ENCODE results near the gene DAPK2.
"Not testable (repeated sequence)": the region's sequence is repeated elsewhere in the genome, so short reads cannot be mapped to it uniquely, and the experiment has no call there.

The DAPK2 gene

DNA sequence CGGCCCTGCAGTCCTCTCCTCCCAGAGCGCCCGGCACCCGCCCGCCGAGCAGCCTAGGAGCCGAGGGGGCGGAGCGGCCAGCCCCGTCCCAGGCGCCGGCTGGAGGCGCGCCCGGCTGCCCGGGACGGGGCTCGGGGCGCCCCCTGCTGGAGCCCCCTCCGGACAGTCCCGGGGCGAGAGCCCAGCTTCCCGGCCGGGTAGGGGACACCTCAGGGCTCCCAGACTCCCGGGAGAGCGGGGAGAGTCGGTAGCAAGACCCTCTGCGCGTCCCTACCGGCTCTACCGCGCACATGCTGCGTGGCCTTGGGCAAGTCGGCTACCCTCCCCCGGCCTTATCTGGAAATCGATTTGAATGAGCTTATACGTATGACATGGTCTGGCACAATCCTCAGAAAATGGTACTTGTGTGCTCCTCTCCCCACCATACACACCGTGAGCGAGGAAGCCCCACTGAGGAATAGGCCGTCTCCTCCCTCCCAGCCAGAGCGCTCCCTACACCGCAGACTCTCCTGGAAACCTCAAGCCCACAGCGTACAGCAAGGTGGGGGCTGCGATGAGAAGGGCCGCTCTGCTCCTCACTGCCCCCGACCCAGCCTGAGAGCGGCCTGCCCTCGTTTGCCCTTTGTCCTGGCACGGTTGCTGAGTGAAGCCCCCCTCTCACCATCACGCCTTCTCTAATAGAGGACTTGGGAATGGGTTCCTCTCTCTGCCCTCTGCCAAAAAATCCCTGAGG, at the start of gene DAPK2:
Gene DAPK2, minus strand, starts transcription at position 65 of the 733 bp plus-strand sequence. CDS start 6,224 bp downstream, outside the sequence.
- peak; percentile 69 for DNase-seq (ENCODE audit: low spot score)

DNA sequence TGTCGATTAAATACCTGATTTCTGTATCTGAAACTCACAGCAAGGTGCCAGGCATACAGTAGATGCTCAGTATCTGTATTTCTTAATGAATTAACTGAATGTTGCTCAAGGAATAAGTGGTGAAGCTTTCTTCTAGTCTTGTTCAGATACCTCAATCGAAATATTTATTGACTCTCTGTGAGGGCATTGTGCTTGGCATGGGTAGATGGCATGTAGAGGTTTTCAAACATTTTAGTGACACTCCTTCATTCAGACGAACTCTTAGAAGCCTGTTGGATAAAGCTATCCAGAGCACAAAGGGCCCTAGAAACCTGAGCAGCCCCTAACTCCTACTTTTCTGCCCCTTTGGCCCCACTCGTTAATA, 49.1 kb upstream of the DAPK2 start:
- no peak for DNase-seq (ENCODE audit: low spot score)

DNA sequence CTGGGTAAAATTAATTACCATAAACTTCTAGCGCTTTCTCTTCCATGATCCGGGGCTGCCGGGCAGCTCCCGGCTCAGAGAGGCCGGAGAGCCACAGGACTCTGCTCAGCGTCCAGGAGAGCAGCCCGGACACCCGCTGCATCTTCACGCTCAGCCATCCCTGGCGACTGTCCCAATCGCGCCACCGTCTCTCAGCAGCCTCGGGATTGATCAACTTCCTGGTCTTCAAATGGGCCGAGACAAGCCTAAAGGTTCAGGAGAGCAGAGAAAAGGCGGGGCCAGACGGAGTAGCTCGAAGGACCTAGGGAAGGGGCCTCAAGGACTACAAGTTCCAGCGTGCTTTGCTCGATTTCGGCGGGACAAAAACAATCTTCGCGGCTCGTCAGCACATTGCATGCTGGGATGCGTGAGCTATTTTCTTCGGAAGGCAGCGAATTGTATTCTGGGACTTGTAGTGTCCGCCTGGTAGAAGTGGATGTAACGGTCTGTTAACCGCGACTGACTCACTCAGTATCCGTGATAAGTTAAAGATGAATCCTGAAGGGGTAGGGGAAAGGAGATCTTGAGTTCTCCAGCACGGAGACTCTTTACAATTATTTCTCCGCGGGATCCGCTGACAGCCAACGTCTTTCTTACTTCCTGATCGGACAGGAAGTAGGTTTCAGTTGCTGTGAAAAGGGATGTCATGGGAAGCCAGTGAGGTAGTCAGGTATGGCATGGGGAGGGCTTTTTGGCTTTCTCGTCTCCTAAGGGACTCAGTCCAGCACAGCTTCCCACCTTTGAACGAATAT, 47.5 kb upstream of the DAPK2 start, which contains the start of gene CIAO2A:
Gene CIAO2A, minus strand, starts transcription at position 212 of the 791 bp plus-strand sequence. Its CDS starts 70 bp downstream, at position 142.
- peak; percentile 99 for DNase-seq (ENCODE audit: low spot score)

DNA sequence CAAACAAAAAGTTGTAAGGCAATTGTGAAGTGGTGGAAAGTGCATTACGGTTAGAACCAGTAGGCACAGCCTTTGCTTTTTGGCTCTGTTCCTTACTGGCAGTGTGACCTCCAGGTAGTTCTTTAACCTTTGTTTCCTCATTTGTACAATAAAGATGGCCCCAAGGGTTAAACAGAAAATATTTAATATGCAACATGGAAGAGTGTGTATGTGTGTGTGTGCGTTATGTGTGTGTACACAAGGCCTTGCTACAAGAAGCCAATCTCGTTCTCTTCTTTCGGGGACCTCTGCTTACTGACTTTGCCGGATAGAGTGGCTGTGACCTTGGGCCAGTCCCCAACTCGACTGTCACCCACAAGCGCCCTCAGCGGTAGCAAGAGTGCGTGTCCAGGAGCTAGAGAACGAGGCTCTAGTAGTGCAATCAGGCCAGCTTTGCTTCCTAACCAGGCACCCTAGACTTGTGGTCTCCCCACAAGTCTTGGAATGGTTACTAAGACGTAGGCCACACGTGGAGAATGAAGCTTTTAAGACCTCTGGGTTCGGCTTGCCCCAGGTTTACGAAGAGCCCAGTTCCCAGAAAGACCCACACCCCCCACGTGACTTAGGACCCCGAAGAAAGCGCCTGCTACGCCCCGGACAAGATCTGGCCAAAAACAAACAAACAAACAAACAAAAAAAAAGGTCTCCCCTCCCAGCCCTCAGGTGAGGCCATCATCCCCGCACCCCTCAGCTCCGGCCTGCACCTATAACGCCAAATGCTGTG, 46.8 kb upstream of the DAPK2 start:
- DNase-seq (ENCODE audit: low spot score) = peak; percentile 73

DNA sequence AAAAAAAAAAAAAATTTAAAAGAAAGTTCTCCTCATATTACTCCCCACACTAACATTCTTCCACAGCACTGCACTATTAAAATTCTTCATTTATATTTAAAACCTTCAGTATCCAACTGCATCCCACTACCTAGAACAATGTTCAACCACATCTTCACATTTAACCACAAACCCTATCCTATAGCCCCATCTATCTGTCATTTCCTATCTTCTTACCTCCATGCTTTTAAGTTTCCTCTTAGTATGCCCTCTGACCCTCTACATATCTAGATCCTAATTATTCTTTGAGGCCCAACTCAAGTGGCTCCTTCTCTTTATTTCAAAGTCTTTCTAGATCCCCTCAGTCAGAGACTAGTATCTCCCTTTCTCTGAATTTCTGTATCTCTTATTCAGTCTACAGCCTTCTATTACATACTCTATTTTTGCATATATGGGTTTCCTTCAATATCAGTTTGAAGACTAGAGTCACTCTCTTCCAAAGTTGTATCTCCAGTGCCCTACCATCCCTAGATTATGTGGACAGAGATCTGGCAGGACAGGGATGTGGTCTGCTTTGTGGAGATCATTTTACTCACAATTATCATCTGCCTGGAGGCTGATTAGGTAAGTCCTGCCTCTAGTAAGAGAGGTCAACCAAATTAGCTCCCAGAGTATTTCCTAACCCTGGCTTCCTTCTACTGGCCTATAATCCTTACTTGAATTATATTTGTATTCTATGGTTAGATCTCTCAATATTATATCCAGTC, 46.0 kb upstream of the DAPK2 start:
- DNase-seq (ENCODE audit: low spot score) = peak; percentile 52

DNA sequence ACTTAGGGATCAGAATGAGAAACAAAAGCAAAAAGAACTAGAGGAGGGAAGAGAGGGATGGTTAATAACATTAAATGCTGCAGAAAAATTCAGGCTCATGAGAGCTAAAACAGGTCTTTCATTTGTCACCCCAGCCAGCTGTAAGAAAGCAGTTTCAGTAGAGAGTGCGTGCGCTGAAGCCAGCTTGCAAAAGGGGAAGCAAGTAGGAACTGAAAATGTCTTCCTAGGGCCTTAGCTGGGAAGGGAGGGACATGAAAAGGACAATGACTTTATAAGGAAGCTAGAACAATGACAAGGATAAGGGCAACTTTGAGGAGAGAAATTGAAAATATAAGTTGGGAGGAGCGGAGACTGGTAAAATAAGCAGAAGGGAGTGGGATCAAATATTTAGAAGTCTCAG, 44.2 kb upstream of the DAPK2 start:
- no peak for DNase-seq (ENCODE audit: low spot score)

DNA sequence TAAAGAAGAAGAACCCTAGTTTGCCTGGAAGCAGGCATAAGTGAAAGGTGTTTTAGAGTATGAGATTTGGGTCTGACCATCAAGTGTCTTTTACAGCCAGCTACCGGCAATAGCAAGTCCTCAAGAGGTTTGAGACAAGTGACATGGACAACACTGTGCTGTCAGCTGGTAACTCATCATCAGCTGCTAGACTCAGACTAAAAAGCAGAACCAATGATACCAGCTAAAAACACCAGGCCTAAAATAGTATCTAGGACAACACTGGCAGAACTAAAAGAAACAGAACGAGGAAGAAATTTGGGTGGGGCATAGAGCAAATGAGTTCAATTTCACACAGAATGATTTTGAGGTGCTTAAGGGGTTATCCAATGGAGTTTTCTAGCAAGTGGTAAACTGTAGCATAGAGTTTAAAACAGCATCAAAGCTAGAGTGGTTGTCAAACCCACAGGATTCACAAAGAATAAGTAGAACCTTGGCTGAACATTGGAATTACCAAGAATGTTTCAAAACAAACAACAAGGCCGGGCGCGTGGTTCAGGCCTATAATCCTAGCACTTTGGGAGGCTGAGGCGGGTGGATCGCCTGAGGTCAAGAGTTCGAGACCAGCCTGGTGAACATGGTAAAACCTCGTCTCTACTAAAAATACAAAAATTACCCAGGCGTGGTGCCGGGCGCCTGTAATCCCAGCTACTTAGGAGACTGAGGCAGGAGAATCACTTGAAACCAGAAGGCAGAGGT, 43.4 kb upstream of the DAPK2 start:
- no peak for DNase-seq (ENCODE audit: low spot score)

DNA sequence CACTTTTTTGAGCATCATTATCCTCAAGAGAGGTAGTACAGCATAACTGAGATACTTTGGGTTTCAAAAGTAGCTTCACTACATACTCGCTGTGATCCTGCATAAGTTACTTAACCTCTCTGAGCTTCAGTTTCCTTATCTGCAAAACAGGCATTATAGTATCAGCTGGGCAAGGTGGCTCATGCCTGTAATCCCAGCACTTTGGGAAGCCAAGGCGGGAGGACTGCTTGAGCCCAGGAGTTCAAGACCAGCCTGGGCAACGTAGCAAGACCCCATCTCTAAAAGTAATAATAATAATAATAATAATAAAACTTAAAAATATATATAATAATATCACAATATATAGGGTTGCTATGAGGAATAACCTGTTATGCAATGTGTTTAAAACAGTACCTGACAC, 36.5 kb upstream of the DAPK2 start:
- no peak for DNase-seq (ENCODE audit: low spot score)

DNA sequence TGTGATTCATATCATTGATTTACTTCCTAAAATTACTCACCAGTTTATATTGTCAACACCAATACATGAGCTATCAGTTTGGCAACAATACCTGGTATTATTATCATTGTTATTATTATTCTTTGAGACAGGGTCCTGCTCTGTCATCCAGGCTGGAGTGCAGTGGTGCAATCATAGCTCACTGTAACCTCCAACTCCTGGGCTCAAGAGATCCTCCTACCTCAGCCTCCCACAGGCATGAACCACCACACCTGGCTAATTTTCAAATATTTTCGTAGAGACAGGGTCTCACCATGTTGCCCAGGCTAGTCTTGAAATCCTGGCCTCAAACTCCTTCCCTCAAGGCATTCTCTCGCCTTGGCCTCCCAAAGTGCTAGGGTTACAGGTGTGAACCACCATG, 27.2 kb upstream of the DAPK2 start:
- DNase-seq (ENCODE audit: low spot score) = not testable (repeated sequence)

DNA sequence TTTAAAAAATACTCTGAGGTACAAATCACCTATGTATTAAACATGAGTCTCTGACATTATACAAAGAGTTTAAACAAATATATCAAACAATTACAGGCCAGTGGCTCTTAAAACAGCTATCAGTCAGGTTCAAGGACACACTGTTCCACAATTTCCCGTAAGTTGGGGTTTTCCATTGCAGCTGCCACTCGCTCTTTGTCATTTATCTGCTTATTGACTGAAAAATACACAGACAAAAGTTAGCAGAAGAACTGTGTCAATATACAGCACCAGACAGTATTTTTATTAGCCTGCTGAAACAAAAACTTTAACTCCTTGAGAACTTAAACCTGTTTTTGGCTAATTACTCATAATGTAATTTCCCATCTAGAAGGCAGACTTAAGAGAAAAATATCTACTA, 26.5 kb upstream of the DAPK2 start:
- DNase-seq (ENCODE audit: low spot score) = no peak

DNA sequence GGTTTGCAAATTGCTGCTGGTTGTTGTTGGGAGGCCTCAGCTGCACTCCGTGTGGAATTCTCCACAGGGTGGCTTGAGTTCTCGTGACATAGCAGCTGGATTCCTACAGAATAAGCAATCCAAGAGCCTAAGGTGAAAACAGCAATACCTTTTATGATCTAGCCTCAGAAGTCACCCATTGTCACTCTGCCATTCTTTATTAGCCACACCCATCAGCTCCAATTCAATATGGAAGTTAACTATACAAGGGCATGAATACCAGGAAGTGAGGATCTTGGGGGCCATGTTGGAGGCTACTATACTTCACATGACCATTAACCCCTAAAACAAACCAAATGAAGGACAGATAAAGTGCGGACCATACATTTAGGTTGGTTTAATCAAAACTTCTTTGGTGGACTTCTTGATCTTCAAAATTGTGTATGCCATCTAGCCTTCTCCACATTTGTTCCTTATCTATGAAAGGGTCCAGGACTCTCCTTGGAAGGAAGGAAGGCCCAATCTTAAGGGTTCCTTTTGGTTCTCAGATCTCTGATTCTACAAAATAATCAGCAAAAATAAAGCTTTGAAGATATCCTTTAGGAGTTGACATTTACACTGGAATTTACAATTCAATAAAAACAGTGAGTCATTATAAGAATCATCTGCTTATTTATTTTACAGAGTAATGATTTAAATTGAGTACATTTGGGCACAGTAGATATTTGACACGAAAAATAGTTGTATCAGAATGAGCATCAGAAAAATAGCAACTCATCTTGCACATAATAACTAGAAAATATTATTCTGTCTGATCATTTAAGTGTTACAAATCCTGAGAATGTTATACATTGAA, 25.9 kb upstream of the DAPK2 start:
- no peak for DNase-seq (ENCODE audit: low spot score)

DNA sequence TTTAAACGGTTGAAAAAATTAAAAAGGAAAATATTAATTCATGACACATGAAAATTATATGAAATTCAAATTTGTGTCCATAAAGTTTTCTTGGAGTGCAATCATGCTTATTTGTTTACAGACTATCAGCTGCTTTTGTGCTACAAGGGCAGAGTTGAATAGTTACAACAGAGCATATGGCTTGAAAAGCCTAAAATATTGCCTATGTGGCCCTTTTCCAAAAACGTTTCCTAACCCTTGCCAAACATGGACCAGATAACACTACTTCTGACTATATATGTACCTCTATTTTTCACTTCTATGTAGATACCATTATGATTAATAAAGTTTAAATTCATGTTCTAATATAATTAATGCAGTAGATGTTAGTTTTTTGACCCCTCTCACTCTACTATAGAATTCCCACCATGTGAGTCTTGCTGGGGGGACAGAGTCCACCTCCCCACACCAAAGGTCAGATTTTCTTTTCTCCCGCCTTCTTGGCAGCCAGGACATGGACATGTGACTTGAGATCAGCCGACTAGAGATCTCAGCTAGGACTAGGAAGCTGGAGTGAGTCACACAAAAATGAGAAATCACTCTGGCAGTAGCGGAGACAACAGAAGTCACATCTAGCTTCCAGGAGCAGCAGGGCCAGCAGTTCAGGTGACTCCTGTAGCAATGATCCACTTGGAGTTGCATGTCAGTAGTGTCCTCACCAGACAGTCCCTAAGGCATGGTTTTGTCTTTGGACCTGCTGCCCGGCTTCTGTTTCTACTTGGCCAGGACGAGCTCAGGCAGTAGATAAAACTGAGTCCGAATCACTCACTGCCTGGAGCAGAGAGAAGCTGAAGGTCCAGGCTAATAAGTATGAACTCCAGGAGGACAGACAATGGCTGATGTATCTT, 24.9 kb upstream of the DAPK2 start:
- no peak for DNase-seq (ENCODE audit: low spot score)

DNA sequence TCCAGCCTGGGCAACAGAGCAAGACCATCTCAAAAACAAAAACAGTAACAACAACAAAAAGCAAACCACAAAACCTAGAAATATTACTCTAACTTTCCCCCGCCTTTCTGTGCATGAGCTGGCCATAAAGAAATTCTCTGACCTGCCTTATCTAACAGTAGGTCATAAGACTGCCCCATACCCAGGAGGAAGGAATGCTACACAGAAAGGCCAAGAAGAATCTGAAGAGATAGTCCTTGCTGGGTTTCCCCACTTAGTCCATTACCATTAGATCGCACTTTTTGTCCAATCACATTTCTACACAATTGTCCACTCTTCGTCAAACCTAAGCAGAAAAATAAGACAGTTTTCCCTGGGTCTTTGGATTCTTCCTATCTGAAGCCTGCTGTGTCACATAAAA, 23.8 kb upstream of the DAPK2 start:
- DNase-seq (ENCODE audit: low spot score) = no peak

DNA sequence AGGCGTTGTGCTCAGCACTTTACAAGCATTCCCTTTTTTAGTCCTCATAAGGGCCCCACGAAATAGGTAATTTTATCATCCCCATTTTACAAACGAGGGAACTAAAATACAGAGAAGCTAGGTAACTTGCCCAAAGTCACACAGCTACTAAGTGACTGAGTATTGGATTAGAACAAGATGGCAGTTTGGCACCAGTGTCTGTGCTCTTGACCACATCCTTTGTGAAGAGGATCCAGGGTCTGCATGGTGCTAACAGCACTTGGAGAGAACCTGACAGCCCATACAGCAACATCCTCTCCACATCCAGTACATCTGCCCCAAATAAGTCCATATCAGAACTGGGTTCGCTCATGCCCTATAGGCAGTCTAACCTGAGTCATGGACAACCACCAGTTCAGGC, 21.8 kb upstream of the DAPK2 start:
- DNase-seq (ENCODE audit: low spot score) = no peak

DNA sequence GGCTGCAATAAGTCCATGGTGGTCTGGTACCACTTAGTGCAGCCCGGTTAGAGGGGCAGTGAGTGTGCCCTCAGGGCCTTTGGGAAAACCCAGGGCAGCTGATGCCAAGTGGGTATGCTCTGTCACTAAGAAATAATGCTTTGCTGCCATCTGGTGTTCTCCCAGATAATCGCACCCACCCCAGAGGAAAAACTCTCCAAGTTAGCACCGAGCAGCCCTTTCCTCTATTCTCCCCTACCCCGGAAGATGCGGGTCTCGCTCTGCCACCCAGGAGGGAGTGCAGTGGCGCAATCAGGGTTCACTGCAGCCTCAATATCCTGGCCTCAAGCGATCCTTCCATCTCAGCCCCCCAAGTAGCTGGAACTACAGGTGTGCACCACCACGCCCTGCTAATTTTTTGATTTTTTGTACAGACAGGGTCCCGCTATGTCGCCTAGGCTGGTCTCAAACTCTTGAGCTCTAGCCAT, 21.3 kb upstream of the DAPK2 start:
- DNase-seq (ENCODE audit: low spot score) = peak; percentile 74

DNA sequence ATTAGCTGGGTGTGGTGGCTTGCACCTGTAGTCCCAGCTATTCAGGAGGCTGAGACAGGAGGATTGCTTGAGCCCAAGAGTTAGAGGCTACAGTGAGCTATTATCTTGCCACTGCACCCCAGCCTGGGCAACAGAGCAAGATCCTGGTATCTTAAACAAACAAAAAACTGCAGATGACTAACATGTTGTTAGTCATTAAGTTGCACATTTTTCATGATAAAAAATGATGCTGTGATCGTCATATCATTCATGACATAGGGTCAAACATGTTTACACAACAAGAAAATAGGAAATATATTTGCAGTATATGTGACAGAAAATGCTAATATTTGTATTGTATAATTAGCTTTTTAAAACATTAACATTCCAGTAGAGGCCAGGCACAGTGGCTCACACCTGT, 20.2 kb upstream of the DAPK2 start:
- DNase-seq (ENCODE audit: low spot score) = no peak

DNA sequence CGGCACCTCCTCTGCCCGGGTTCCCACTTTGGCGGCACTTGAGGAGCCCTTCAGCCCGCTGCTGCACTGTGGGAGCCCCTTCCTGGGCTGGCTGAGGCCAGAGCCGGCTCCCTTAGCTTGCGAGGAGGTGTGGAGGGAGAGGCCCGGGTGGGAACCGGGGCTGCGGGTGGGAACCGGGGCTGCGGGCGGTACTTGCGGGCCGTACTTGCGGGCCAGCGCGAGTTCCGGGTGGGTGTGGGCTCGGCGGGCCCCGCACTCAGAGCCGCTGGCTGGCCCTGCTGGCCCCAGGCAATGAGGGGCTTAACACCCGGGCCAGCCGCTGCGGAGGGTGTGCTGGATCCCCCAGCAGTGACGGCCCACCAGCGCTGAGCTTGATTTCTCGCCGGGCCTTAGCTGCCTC, 14.4 kb upstream of the DAPK2 start:
- no peak for DNase-seq (ENCODE audit: low spot score)

DNA sequence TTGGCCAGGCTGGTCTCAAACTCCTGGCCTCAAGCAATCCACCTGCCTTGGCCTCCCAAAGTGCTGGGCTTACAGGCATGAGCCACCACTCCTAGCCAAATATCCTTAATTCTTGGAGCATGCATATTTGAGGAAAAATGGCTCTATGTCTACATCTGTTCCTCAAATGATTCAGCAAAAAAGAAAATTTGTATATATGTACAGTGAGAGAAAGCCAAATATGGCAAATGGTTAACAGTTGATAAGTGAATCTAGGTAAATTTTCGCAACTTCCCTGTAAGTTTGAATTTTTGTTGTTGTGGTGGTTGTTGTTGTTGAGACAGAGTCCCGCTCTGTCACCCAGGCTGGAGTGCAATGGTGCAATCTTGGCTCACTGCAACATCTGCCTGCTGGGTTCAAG, 12.8 kb upstream of the DAPK2 start:
- DNase-seq (ENCODE audit: low spot score) = not testable (repeated sequence)

DNA sequence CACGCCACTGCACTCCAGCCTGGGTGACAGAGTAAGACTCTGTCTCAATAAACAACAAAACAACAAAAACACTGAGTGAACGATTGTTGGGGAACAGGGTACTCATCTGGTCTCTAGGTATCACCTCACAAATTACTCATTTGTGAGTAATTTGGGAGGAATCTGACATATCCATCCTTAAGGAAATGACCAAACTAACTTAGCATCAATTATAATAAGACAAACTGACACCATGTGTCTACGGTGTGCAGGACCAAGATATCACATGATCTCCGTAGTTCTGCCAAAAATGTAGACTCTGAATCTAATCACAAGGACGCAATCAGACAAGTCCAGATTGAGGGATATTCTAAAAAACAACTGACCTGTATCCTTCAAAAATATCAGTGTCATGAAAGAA, 12.0 kb upstream of the DAPK2 start:
- no peak for DNase-seq (ENCODE audit: low spot score)
